ENCODE results near the gene CLCN2.
A peak's percentile ranks its signal among the peaks of the same experiment; 100 is the strongest.
"Not testable (repeated sequence)": the region's sequence is repeated elsewhere in the genome, so short reads cannot be mapped to it uniquely, and the experiment has no call there.

CLCN2 gene

DNA sequence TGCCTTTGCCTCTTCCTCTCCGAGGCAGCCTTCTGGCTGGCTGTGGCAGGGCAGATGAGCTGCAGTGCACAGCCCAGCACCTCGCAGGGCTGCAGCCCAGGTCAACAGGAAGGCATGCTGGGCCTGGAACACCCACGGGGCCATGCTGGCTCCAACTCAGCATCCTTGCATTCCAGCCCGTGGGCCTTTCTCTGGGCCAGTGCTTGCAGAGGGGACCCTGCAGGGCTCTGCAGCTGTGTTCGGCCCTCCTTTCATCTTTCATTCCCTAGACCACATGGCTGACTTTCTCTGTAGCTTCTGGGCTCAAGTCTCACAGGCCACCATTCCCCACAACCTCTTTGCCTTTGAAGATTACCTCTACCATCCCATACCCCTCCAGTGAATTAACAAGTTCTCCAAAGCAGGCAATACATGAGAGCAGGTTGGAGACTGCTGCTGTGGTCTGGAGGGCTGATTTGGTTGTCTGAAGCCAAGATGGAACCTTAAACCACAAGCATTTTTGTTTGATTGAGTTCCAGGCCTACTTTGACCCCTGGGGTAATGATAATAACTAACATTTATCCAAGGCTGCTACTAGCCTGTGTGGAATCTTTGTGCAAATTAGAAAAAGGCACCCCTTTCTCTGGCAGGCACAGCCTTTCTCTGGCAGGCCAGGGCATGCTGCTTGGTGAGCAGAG lies 18.1 kb downstream of the CLCN2 start:
- no peak for DNase-seq

- no peak for DNase-seq
These were observed 19.5 kb downstream of the CLCN2 start for GRCh38 chr3:184341925-184342324.

DNA sequence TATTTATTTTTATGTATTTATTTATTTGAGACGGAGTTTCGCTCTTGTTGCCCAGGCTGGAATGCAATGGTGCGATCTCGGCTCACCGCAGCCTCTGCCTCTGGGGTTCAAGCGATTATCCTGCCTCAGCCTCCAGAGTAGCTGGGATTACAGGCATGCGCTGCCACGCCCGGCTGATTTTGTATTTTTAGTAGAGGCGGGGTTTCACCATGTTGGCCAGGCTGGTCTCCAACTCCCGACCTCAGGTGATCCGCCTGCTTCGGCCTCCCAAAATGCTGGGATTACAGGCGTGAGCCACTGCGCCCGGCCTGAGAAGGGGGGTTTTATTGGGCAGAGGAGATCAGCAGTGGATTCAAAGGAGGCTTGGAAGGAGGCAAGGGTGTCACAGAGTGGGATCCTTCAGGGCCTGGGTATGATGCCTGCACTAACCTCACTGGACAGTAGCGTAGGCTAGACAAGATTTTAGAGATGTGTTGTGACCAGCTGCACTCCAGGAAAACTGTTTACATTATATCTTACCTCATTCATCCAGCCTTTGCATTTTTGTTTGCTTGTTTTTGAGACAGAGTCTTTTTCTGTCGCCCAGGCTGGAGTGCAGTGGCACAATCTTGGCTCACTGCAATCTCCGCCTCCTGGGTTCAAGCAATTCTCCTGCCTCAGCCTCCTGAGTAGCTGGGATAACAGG lies 21.8 kb downstream of the CLCN2 start:
- not testable (repeated sequence) for DNase-seq

DNA sequence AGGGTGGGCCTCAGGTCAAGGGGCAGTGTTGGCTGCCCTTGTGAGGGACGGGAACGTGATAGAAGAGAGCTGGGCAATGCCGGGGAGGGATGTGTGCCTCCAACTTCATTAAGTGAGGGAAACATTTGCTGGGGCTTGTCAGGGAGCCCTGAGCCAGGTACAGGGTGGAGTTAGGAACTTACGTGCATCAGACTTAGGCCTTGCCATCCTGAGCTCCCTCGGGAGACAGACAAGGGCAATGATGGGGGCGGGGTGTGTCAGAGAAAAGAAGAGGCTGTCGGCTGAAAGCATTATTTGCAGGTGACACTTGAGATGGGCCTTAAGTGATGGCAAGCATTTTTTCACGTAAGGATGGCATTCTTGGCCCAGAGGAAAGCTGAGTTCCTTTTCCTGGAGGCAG lies 22.4 kb downstream of the CLCN2 start:
- DNase-seq: peak; percentile 86

GRCh38 chr3:184338511-184338945 lies 22.9 kb downstream of the CLCN2 start:
- peak; percentile 98 for DNase-seq

DNA sequence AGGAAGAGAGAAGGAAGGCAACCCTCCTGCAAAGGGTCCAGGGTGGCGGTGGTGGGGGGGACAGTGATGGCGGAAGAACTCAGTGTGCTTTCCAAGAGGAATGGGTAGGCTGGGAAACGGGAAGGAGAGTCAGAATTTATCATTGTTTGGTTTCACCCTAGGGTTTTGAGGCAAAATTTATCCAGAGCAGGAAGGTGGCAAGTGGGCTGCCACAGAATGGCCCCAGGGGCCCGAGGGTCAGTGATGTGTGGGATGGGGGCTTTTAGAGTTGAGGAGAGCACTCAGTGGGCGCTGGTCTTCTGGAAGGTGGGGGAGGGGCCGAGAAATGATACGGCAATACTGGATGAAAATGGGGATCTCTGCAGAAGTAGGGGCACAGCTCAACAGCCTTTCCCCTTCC lies 23.4 kb downstream of the CLCN2 start:
- DNase-seq: no peak

DNA sequence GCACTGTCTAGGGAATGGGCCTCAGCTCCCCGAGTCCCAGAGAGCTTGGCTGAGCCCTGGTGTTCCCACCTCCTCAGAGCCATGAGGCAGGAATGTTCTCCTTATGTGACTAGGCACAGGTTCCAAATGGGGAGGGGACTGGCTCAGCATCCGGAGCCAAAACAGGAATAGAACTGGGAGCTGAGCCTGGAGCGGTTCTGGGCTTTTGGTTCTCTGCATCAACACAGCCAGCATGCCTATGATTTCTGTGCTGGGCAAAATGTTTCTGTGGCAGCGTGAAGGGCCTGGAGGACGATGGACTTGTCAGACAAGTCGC lies 24.0 kb downstream of the CLCN2 start, which contains the start of gene FAM131A:
FAM131A (plus strand) TSS at position 202 of the 316 bp plus-strand sequence; CDS start at position 233, 31 bp downstream.
- DNase-seq: no peak

- DNase-seq: no peak
These were observed 24.6 kb downstream of the CLCN2 start for GRCh38 chr3:184336547-184337398.

DNA sequence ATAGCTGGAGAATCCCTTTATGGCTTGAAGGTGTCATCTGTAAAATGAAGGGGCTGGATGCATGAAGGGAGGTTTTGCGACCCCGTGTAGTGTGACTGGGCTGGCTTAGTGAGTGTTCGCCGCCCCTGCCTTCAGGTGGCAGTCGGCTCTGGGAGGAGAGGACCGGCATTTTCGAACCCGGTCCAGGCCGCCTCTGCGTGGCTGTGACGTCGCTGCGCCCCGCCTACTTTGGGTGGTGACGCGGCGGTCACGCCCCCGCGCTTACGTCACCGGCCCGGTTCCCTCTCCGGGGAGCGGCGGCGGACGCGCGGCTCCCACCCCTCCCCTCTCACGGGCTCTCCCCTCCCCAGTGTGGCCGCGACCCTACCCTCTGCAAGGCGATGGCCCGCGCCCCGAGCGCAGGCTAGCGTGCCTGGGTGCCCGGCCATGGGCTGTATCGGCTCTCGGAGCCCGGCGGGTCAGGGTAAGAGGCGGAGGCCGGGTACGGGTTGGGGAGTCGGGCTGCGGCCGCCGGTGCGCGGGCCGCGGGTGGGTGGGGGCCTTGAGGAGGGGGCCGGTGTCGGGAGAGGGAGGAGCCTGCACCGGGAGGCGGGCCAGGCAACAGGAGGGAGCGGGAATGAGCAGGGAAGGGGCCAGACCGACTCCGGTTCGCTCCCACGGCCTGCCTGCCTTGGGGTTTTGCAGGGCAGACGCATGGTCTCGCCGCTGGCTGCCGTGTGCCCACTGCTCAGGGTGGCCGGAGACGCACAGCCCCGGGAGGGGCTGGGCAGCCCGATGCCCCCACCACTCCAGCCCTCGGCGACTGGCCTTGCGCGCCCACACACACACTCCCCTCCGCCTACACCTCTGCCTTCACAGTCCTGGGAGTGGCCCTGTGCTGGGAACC lies 25.5 kb downstream of the CLCN2 start:
- DNase-seq: peak; percentile 78

DNA sequence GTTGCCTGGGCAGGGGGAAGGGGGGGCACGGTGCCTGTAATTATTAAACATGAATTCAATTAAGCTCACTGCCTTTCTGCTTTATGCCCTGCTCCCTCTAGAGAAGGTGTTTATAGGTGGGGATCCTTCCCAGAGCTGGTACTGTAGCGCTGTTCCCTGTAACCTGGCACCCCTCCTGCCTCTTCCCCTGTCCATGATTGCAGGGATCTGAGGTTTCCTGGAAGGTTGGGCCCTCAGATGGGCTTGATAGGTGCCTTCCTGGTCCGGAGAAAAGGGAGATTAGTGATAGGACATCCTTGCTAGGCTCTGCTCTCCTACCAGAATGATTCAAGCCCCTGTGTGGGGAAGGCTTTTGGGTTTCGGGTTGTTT lies 26.1 kb downstream of the CLCN2 start:
- DNase-seq: peak; percentile 72

DNA sequence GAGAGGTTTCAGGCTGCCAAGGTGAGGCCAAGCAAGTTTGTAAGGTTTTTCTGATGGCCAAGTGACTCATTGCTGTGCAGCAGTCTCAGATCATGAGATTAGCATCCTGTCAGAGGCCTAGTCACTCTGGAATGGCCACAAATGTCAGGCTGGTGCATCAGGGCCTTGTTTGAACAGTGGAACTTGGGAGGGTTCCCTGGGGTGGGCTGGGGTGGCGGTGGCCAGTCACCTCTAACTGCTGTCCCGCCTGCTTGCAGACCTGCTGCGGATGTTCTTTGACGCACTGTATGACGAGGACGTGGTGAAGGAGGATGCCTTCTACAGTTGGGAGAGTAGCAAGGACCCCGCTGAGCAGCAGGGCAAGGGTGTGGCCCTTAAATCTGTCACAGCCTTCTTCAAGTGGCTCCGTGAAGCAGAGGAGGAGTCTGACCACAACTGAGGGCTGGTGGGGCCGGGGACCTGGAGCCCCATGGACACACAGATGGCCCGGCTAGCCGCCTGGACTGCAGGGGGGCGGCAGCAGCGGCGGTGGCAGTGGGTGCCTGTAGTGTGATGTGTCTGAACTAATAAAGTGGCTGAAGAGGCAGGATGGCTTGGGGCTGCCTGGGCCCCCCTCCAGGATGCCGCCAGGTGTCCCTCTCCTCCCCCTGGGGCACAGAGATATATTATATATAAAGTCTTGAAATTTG lies 26.8 kb downstream of the CLCN2 start:
- DNase-seq: no peak

DNA sequence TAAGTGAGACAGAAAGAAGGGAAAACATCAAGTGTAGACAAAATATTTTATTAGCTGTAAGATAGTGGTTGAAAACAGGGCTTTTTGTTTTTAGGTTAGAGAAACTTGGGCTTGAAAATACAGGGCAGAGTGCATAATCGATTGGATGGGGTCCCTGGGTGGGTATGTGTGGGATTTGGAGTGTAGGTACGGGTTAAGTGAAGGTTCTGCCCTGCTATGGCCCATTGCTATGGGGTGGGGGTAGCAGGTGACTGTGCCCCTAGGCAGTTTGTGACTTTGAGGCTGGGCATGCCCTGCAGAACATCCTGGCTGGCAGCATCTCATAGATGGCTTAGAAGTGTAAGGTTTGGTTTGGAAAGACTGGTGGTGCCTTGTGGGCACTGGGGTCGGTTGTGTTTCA lies 27.7 kb downstream of the CLCN2 start:
- no peak for DNase-seq

DNA sequence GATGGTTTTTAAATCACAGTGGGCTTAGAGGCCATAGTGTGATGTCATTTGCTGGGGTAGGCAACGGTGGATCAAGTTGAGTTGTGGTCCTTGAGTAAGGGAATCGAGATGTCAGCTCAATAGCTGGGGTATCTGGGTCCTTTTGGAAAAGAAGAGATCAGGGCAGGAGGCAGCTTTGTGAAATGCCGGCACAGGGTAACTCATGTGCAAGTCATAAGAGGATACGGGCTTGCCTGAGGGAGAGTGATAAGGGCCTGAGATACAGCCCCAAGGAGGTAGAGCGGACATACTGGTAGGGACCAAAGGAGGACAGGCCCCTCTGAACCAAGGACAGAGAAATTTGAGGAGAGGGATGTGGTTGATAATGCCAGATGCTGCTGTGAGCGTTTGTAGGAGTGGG lies 28.2 kb downstream of the CLCN2 start:
- no peak for DNase-seq

DNA sequence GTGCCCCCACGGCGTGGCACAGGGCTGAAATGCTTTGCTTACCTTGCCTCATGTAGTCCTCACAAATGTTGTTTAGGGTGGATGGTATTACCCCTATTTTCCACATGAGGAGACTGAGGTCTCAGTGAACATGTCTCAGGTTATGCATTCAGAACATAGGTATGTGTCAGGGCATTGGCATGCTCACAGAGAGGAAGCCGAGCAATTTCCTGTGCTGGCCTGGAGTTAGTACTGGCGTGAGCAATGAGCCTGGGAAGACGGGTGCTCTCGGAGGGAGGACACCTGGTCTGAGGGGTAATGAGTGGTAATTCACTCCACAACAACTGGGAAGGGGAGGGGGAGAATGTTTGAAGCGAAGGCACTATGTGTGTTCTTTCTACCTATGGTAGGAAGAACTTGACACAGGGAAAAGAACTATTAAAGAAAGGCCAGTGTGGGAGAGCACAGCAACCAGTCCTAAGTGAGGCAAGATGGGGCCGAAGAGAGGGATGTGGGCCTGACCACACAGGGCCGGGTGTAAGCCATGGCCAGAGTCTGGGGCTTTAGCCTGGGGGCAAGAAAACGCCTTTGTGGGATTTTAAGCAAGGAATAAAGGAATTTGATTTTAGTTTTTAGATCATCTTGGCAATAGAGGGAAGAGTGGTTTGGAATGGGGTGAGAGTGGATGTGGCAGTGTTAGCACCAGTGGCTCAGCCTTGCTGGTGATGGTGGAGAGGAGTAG lies 28.9 kb downstream of the CLCN2 start:
- DNase-seq: no peak

- no peak for DNase-seq
These were observed 32.9 kb downstream of the CLCN2 start for GRCh38 chr3:184328516-184328915.

DNA sequence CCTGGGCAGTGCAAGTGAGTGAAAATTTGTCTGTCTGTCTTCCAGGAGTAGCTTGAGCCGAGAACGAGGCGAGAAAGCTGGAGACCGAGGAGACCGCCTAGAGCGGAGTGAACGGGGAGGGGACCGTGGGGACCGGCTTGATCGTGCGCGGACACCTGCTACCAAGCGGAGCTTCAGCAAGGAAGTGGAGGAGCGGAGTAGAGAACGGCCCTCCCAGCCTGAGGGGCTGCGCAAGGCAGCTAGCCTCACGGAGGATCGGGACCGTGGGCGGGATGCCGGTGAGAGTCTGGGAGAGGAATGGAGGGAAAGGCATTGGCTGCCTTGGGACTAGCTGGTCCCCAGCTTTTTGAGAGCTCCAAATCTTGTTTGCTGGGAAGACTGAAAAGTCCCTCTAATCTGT lies 34.2 kb downstream of the CLCN2 start:
- DNase-seq: no peak

GRCh38 chr3:184325715-184326369 lies 35.6 kb downstream of the CLCN2 start:
- DNase-seq: no peak

- no peak for DNase-seq
These were observed 36.1 kb downstream of the CLCN2 start for GRCh38 chr3:184325269-184325668.

GRCh38 chr3:184323696-184324095 lies 37.7 kb downstream of the CLCN2 start:
- DNase-seq: no peak

- DNase-seq: no peak
These were observed 38.5 kb downstream of the CLCN2 start for GRCh38 chr3:184322731-184323487.

Measured in NCI-H1105 treated with DMSO at 0.1 percent for 48 hours (cell line).